ENCODE results near the gene RIC1. TPM values are rescaled to one million over a fixed set of nuclear protein-coding genes. Genes with fewer than 3 reads are reported as not detected.
A peak's percentile ranks its signal among the peaks of the same experiment; 100 is the strongest.

RIC1 gene
- total and polyA plus RNA-seq, 2 of the 13 experiments (the other 11 are each of a cell fraction or from before 2014, with no cell fraction given): 18.2 to 19.0 TPM

GRCh38 chr9:5721279-5722087 lies 92.6 kb downstream of the RIC1 start (continued):
- no peak for TF ChIP-seq ZNF143 (CRISPR knock-in tag; IDR thresholded peaks at IDR 0.05)
- TF ChIP-seq ZNF784 (CRISPR knock-in tag; IDR thresholded peaks at IDR 0.05; ENCODE audit: borderline replicate concordance): no peak
- no peak for TF ChIP-seq ZNF234 (CRISPR knock-in tag; conservative IDR thresholded peaks at IDR 0.05)
- TF ChIP-seq ZNF609 (CRISPR knock-in tag; IDR thresholded peaks at IDR 0.05; ENCODE audit: borderline replicate concordance): peak; percentile 92
- no peak for TF ChIP-seq NFIB (CRISPR knock-in tag; IDR thresholded peaks at IDR 0.05; ENCODE audit: borderline replicate concordance)
- no peak for TF ChIP-seq CSRNP1 (CRISPR knock-in tag; IDR thresholded peaks at IDR 0.05)
- TF ChIP-seq ZFP41 (CRISPR knock-in tag; IDR thresholded peaks at IDR 0.05; ENCODE audit: borderline replicate concordance): no peak
- no peak for TF ChIP-seq MXD4 (CRISPR knock-in tag; IDR thresholded peaks at IDR 0.05)
- no peak for TF ChIP-seq HIC2 (CRISPR knock-in tag; IDR thresholded peaks at IDR 0.05; ENCODE audit: low read depth)
- TF ChIP-seq RARA (CRISPR knock-in tag; IDR thresholded peaks at IDR 0.05): peak; percentile 72
- TF ChIP-seq ETV6 (CRISPR knock-in tag; conservative IDR thresholded peaks at IDR 0.05): no peak
- no peak for TF ChIP-seq MYNN (CRISPR knock-in tag; IDR thresholded peaks at IDR 0.05; ENCODE audit: low read depth)
- TF ChIP-seq ZNF780A (CRISPR knock-in tag; IDR thresholded peaks at IDR 0.05): no peak
- peak; percentile 95 for TF ChIP-seq POGZ (CRISPR knock-in tag; IDR thresholded peaks at IDR 0.05)
- peak; percentile 58; the same call in 1 of the 2 replicates for TF ChIP-seq ZFP90 (CRISPR knock-in tag; IDR thresholded peaks at IDR 0.05; ENCODE audit: borderline replicate concordance)
- TF ChIP-seq KLF16 (CRISPR knock-in tag; IDR thresholded peaks at IDR 0.05): peak in 1 of 2 experiments; percentile 88; a peak in 2 of 4 replicates
- no peak for TF ChIP-seq ZNF12 (CRISPR knock-in tag; IDR thresholded peaks at IDR 0.05)
- TF ChIP-seq ZBTB34 (CRISPR knock-in tag; IDR thresholded peaks at IDR 0.05): no peak
